Measurements from ENCODE around the gene PPIP5K1.

Gene PPIP5K1

GRCh38 chr15:43488790-43489189 lies 101.2 kb downstream of the PPIP5K1 start:
- DNase-seq (ENCODE audit: low read depth) = no peak

- DNase-seq (ENCODE audit: low read depth) = no peak
Measured at GRCh38 chr15:43487271-43487895, 102.6 kb downstream of the PPIP5K1 start.

GRCh38 chr15:43484455-43484854 lies 105.6 kb downstream of the PPIP5K1 start:
- no peak for DNase-seq (ENCODE audit: low read depth)

Data from HS-27A (cell line).